K562 (cell line): ENCODE results near the gene LEO1. TPM values are rescaled to one million over a fixed set of nuclear protein-coding genes. Genes with fewer than 3 reads are reported as not detected.

Experiments used
- KAT2B ChIP-seq: IDR thresholded peaks from one replicate; pipeline ENCODE4 v1.6.1; 2012; ENCODE audit warnings: low read depth, mild to moderate bottlenecking, control low read depth, inconsistent platforms, low read length, moderate library complexity
- MTF1 ChIP-seq: fragments of 250-450 bp; sonication (Bioruptor Pico); IDR thresholded peaks from 2 replicates; pipeline ENCODE4 v1.9.0; 2021; ENCODE audit warnings: moderate library complexity, mild to moderate bottlenecking, inconsistent platforms, borderline replicate concordance
- NEUROD1 ChIP-seq: fragments of 150-350 bp; IDR thresholded peaks from 2 replicates; pipeline ENCODE4 v1.6.1; 2014; ENCODE audit warnings: borderline replicate concordance, low read length, low read depth; ENCODE audit not compliant: partially characterized antibody
- NR2F6 ChIP-seq: fragments of 450-650 bp; formaldehyde crosslinking; IDR thresholded peaks from 2 replicates; pipeline ENCODE4 v1.4.0; 2020; ENCODE audit warnings: mild to moderate bottlenecking
- RBM34 ChIP-seq: fragments of 200-400 bp; formaldehyde crosslinking; IDR thresholded peaks from 2 replicates; pipeline ENCODE4 v1.6.1; 2018; ENCODE audit warnings: low read length, borderline replicate concordance; ENCODE audit not compliant: insufficient read depth
- RCOR1 ChIP-seq, 2 experiments: IDR thresholded peaks; 2 replicates each; pipeline ENCODE4 v1.6.1; 2012; ENCODE audit warnings: low read depth in 2 of 2, low read length in 2 of 2, borderline replicate concordance in 1 of 2, improper control_type of control experiment in 1 of 2
- RFX1 ChIP-seq: fragments of 450-650 bp; IDR thresholded peaks from 2 replicates; pipeline ENCODE4 v1.6.1; 2016; ENCODE audit warnings: mild to moderate bottlenecking, moderate library complexity
- SP1 ChIP-seq: sonication (generic); formaldehyde crosslinking; IDR thresholded peaks from 2 replicates; pipeline ENCODE4 v1.8.1; 2022; ENCODE audit warnings: mild to moderate bottlenecking, missing genetic modification reagents
- U2AF2 ChIP-seq: fragments of 200-400 bp; formaldehyde crosslinking; optimal IDR thresholded peaks from 2 replicates; pipeline ENCODE3; 2017; ENCODE audit warnings: low read depth, mild to moderate bottlenecking, low read length
- polyA plus RNA-seq, 8 experiments: library from polyadenylated mRNA; depleted of rRNA in 4 of 8; stranded (reverse) in 5 of 8; unstranded in 3 of 8; fragments of >200 nt; fragmentation: Nextera tagmentation in 2 of 8; fragmentation: Illumina TruSeq in 1 of 8; extraction: Ambion mirVana in 2 of 8; extraction: Trizol in 1 of 8; gene quantifications; 2 replicates each; pipeline versions ENCODE4 v1.2.1 to v1.2.3, GENCODE V29; 2011 to 2014; ENCODE audit warnings: inconsistent platforms in 1 of 8, missing spikeins in 1 of 8
- total RNA-seq, 7 experiments: library from RNA; depleted of rRNA in 6 of 7; stranded (reverse); fragments of >200 nt in 6 of 7; fragmentation: Illumina TruSeq in 2 of 7; extraction: Trizol in 2 of 7; gene quantifications; 2 replicates each; pipeline versions ENCODE4 v1.2.1 to v1.2.3, GENCODE V29; 2011 to 2021; ENCODE audit warnings: low replicate concordance in 1 of 7
- TF ChIP-seq, protein P1 (sequence below): sonication (generic); formaldehyde crosslinking; IDR thresholded peaks from 2 replicates; pipeline ENCODE4 v1.8.1; 2023; ENCODE audit warnings: mild to moderate bottlenecking, missing genetic modification reagents
- TF ChIP-seq, protein P2 (sequence below): sonication (generic); formaldehyde crosslinking; IDR thresholded peaks from 2 replicates; pipeline ENCODE4 v1.9.0; 2022; ENCODE audit warnings: mild to moderate bottlenecking, missing genetic modification reagents
- TF ChIP-seq, protein P3 (sequence below): sonication (generic); formaldehyde crosslinking; IDR thresholded peaks from 2 replicates; pipeline ENCODE4 v1.8.0; 2023; ENCODE audit warnings: mild to moderate bottlenecking, missing genetic modification reagents

LEO1 gene
- total and polyA plus RNA-seq, 9 of the 15 experiments (the other 6 are each of a cell fraction or from before 2014, with no cell fraction given): 8.4 to 48.3 (median 37.9) TPM

DNA sequence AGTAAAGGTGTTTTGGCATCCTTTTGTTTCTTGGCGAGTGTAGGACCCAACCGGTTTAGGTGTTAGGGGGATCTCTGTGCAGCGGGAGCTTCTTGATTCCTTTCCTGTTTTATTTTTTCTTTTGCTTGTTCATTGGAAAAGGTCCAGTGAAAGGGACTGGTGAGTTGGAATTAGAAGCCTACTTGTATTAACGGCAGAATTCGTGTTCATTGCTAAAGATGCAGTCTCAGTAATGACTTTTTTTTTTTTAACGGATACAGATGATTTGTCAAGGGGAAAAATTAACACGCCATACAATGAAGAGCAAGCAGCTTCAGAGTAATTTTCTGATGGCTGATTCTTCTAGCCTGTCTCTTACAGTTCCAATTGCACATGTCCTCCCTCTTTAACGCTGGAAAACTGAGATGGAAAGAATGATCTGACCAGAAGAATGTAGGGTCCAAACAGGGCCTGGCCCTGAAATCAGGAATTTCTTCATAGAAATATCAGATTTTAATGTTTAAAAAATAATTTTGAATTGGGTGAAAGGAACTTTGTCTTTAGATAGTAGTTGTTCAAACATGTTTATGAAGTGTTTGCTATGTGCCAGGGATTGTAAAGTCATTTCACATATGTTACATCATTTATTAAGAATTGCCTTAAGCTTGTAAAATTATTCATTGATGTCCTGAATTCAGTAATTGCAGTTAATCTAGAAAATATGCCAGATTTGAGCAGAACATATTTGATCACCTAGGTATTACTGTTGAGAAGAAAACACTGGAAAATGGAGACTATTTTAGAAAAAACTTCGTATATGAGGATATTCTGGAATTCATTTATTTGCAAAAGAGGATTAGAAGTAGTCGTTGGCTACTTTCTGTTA is 48.9 kb upstream of the LEO1 start (continued):
- no peak for TF ChIP-seq RCOR1 (IDR thresholded peaks at IDR 0.05; ENCODE audit: borderline replicate concordance in 1 of 2, low read depth in 2 of 2, low read length in 2 of 2)
- TF ChIP-seq KAT2B: no peak
- TF ChIP-seq, protein P1, sequence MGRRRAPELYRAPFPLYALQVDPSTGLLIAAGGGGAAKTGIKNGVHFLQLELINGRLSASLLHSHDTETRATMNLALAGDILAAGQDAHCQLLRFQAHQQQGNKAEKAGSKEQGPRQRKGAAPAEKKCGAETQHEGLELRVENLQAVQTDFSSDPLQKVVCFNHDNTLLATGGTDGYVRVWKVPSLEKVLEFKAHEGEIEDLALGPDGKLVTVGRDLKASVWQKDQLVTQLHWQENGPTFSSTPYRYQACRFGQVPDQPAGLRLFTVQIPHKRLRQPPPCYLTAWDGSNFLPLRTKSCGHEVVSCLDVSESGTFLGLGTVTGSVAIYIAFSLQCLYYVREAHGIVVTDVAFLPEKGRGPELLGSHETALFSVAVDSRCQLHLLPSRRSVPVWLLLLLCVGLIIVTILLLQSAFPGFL (CRISPR knock-in tag): no peak
- TF ChIP-seq NEUROD1: no peak
- TF ChIP-seq NR2F6 (CRISPR knock-in tag): no peak
- TF ChIP-seq MTF1 (CRISPR knock-in tag): no peak
- TF ChIP-seq RFX1: no peak
- peak; percentile 31; the same call in 1 of the 2 replicates for TF ChIP-seq SP1 (CRISPR knock-in tag)
- no peak for TF ChIP-seq U2AF2
- TF ChIP-seq, protein P2, sequence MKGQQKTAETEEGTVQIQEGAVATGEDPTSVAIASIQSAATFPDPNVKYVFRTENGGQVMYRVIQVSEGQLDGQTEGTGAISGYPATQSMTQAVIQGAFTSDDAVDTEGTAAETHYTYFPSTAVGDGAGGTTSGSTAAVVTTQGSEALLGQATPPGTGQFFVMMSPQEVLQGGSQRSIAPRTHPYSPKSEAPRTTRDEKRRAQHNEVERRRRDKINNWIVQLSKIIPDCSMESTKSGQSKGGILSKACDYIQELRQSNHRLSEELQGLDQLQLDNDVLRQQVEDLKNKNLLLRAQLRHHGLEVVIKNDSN: no peak
- TF ChIP-seq, protein P3, sequence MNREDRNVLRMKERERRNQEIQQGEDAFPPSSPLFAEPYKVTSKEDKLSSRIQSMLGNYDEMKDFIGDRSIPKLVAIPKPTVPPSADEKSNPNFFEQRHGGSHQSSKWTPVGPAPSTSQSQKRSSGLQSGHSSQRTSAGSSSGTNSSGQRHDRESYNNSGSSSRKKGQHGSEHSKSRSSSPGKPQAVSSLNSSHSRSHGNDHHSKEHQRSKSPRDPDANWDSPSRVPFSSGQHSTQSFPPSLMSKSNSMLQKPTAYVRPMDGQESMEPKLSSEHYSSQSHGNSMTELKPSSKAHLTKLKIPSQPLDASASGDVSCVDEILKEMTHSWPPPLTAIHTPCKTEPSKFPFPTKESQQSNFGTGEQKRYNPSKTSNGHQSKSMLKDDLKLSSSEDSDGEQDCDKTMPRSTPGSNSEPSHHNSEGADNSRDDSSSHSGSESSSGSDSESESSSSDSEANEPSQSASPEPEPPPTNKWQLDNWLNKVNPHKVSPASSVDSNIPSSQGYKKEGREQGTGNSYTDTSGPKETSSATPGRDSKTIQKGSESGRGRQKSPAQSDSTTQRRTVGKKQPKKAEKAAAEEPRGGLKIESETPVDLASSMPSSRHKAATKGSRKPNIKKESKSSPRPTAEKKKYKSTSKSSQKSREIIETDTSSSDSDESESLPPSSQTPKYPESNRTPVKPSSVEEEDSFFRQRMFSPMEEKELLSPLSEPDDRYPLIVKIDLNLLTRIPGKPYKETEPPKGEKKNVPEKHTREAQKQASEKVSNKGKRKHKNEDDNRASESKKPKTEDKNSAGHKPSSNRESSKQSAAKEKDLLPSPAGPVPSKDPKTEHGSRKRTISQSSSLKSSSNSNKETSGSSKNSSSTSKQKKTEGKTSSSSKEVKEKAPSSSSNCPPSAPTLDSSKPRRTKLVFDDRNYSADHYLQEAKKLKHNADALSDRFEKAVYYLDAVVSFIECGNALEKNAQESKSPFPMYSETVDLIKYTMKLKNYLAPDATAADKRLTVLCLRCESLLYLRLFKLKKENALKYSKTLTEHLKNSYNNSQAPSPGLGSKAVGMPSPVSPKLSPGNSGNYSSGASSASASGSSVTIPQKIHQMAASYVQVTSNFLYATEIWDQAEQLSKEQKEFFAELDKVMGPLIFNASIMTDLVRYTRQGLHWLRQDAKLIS: 0 out of 2 replicates have a peak, but pooled peaks have one; percentile 9
- no peak for TF ChIP-seq RBM34
- TF ChIP-seq, all 486 proteins: peak for 13
